HL-60/S4 treated with phorbol 12-myristate 13-acetate at 8.2 ng/mL for 4 days and 3 days (cell line): ENCODE results near the gene PLEKHA1.

ENCODE experiments used
- in situ Hi-C: fragments of 300-500 bp; cut with MboI; formaldehyde crosslinking; loops from 2 replicates; pipeline ENCODE4 v1.15.0; 2022; ENCODE audit warnings: low sequenced_read_pairs

PLEKHA1 gene

GRCh38 chr10:122375679-122376160 is 1.2 kb downstream of the PLEKHA1 start:
- in situ Hi-C loops, result no loop called here

GRCh38 chr10:122376364-122376961 is 2.0 kb downstream of the PLEKHA1 start:
- in situ Hi-C loops, result no loop called here

DNA sequence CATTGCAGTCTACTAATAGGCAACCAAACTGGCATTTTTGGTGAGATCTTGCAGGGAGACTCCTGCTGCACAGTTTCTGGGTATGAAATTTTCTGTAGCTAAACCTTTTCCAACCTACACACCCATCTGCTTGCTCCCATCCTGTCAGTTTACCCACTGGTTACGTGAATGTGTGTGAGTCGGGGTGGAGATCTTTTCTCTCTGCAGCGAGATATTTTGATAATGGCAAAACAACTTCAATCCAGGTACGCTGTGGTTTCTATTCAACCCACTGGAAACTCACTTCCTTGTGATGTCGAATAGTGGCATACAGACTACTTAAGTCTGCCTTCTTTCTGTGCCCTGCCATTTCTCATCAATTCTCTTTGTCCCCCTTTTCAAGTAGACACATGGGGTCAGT is 4.5 kb downstream of the PLEKHA1 start:
- in situ Hi-C loops, result no loop called here

- in situ Hi-C loops, result no loop called here
Observed at GRCh38 chr10:122379537-122379936, 5.0 kb downstream of the PLEKHA1 start.

DNA sequence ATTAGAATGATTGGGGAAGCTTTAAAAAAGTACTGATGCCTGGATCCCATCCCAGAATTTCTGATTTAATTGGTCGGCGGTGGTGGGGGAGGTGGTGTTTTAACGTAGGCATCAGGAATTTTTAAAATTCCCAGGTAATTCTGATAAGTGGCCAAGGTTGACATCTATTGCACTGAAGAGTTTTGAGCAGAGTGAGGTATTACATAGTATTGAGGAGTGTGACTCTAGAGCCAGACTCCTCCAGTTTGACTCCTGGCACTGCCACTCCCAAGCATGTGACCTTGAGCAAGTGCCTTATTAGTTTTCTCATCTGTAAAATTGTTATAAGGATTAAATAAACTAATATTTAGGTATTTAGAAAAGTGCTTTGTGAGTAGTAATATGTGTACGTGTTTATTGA is 6.2 kb downstream of the PLEKHA1 start:
- in situ Hi-C loops, result no loop called here

- in situ Hi-C loops, result no loop called here
Observed at GRCh38 chr10:122381680-122382079, 7.2 kb downstream of the PLEKHA1 start.

GRCh38 chr10:122386514-122386913 is 12.0 kb downstream of the PLEKHA1 start:
- in situ Hi-C loops, result no loop called here

GRCh38 chr10:122387572-122387971 is 13.1 kb downstream of the PLEKHA1 start:
- in situ Hi-C loops, result no loop called here

GRCh38 chr10:122388287-122388997 is 13.9 kb downstream of the PLEKHA1 start:
- in situ Hi-C loops, result no loop called here

DNA sequence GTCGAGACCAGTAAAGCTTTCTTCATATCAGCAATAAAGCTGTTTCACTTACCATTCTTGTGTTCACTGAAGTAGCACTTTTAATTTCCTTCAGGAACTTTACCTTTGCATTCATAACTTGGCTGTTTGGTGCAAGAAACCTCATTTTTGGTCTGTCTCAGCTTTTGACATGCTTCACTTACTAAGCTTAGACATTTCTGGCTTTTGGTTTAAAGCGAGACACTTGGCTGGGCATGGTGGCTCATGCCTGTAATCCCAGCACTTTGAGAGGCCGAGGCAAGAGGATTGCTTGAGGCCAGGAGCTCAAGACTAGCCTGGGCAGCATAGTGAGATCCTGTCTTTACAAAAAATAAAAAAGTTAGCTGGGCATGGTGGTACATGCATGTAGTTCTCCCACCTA is 15.8 kb downstream of the PLEKHA1 start:
- in situ Hi-C loops, result no loop called here

DNA sequence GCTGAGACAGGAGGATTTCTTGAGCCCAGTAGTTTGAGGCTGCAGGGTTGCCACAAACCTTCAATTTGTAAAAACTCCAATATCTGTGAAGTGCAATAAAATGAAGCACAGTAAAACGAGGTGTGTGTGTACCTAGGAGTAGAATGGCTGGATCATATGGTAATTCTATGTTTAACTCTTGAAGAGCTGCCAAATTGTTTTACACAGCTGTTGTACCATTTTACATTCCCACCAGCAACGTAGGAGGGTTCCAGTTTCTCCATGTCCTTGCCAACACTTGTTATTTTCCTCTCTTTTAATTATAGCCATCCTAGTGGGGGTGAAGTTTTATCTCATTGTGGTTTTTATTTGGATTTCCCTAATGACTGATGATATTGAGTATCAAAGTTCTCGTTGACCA is 16.2 kb downstream of the PLEKHA1 start:
- in situ Hi-C loops, result no loop called here

DNA sequence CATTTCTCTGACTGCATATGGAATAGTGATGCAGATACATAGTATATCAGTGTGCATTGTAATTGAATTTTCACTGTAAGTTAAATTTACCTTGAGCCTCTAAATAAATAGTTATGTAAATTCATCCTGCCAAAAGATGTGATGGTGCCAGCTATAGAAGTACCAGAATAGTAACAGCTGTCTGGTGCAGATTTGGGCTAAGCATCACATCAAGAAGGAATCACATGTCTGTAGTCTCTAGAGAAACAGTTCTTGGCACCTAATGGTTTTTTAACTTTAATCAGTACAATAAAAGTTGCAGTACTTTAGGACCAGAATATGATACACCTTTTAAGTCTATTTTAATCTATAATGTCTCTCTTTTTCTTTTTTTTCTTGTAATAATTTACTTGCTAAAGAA is 17.4 kb downstream of the PLEKHA1 start:
- in situ Hi-C loops, result no loop called here

DNA sequence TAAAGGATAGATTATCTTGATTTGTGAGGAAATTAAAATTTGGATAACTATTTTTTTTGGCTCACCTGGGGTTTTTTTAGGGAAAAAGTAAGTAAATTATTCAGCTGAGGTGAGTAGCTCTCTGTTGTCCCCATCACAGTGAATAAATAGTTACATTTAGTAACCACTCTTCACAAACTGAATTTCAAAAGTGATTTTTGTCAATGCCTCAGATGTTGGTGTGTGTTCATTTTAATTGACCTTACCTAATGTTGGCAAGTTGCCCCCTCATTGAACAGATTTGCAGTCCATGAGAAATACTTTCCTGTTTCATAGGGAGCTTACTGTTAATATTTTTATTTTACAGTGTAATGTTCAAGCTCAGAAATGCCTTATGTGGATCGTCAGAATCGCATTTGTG is 18.3 kb downstream of the PLEKHA1 start:
- in situ Hi-C loops, result no loop called here

DNA sequence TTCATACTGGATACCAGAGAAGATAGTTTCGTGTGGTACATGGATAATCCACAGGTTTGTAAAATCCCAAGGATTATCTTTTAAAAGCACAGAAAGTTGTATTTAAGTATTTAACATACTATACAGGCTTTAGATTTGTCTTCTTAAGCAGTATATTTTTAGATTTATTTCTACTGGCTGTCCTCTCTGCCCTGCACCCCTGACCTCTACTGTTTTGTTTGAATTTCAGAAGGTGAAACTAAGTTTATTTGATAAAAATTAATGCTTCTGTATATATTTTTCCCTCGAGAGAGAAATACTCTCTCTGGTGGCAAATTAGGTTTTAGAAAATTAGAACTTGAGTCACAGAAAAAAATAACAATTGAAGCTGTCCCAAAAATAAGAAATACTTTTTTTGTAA is 18.8 kb downstream of the PLEKHA1 start:
- in situ Hi-C loops, result no loop called here

- in situ Hi-C loops, result no loop called here
Observed at GRCh38 chr10:122402548-122403131, 28.1 kb downstream of the PLEKHA1 start.

- in situ Hi-C loops, result no loop called here
Observed at GRCh38 chr10:122404576-122404975, 30.1 kb downstream of the PLEKHA1 start.

DNA sequence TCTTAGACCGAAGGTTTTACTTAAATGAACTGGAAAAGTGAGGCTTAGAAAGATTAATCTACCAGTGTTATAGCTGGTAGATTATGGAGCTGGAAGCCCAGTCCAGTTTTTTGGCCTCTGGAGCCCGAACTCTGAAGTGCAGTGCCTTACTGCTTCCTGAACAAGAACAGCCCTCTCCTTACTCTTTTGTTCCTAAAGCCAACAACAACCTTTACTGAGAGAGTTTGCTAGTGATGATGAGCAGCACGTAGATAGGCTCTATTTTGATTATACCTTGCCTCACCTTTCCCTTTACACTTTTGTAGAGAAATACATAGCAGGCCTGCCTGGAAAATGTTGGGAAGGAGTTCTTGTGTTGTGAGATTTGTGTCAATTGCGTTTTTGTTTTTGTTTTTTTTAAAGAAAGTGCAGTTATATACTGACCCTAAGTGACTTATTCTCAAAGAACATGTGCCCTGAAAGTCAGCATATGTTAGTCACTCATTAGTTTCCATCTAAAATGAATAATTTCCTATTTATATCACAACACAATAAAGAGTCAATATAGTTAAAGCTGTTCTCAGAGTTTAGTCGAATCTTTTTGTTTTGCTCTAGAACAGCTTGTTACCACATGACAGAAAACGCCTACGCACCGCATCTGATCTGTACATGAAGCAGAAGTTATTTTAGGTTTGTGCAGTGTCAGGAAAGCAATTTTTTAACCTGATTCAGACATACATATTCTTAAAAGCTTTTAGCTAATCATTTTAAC is 33.0 kb downstream of the PLEKHA1 start:
- in situ Hi-C loops, result no loop called here

- in situ Hi-C loops, result no loop called here
Observed at GRCh38 chr10:122413327-122413726, 38.8 kb downstream of the PLEKHA1 start.

GRCh38 chr10:122417667-122418066 is 43.2 kb downstream of the PLEKHA1 start:
- in situ Hi-C loops, result no loop called here

GRCh38 chr10:122419016-122419415 is 44.5 kb downstream of the PLEKHA1 start:
- in situ Hi-C loops, result no loop called here

DNA sequence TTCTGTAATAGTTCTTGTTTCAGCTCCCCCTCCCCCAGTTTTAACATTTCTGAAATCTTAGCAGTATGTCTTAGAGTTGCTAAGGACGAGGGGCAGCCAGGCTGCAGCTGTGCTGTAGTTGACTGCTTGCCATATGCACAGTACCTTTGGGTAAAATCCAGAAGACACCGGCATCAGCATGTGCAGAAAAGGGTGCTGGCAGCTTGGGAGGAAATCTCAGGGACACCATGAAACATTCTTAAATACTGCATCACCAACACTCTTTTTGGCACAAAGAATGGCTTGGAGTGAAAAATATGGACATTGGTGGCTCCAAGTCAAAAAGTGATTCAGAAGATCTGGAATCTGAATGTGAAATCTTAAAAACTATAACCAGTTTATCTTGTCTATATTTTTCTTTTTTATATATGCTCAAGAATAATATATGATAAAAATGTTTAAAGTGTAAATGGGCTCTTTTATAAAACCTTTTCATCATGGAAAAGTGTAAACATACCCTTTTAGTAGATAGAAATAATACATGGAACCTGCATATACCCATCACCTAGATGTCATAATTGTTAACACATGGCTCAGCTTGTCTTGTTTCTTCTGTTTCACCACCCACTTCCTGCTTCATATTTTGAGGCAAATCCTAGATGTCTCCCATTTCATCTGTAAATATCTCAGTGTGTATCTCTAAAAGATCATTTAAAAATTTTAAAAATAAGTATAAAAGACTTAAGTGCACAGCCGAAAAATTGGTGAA is 45.5 kb downstream of the PLEKHA1 start:
- in situ Hi-C loops, result no loop called here
